ENCODE results near the gene CCDC188. TPM values are rescaled to one million over a fixed set of nuclear protein-coding genes. Genes with fewer than 3 reads are reported as not detected.

The CCDC188 gene
- total and polyA plus RNA-seq, 2 of the 8 experiments (the other 6 are each of a cell fraction or from before 2014, with no cell fraction given) = not detected

- no peak for DNase-seq (ENCODE audit: low read depth in 1 of 2, low spot score in 2 of 2)
- H2BK15ac ChIP-seq (ENCODE audit: low read length) = no peak overlapping the region
- TF ChIP-seq SIRT6 (IDR thresholded peaks at IDR 0.05; ENCODE audit: low read length) = no peak
- no peak for TF ChIP-seq EZH2 (IDR thresholded peaks at IDR 0.05; ENCODE audit: low read depth, low read length, severe bottlenecking)
- TF ChIP-seq EGR1 (IDR thresholded peaks at IDR 0.05; ENCODE audit: borderline replicate concordance, low read depth, low read length) = no peak
- TF ChIP-seq MAFK (IDR thresholded peaks at IDR 0.05; ENCODE audit: low read depth, low read length) = no peak
- no peak for TF ChIP-seq TAF7 (optimal IDR thresholded peaks at IDR 0.05; ENCODE audit: borderline replicate concordance, low read depth, low read length)
- TF ChIP-seq CBX8 (IDR thresholded peaks at IDR 0.05; ENCODE audit: borderline replicate concordance, low read depth, low read length) = no peak
- no peak for TF ChIP-seq JUND (IDR thresholded peaks at IDR 0.05; ENCODE audit: low read length)
- no peak for TF ChIP-seq GTF2F1 (IDR thresholded peaks at IDR 0.05; ENCODE audit: borderline replicate concordance, low read depth, low read length)
Observed at GRCh38 chr22:20140521-20140964, 10.3 kb downstream of the CCDC188 start.

More at GRCh38 chr22:20140521-20140964, 10.3 kb downstream of the CCDC188 start:
- Histone ChIP-seq H3K18ac (ENCODE audit: extremely low read depth, low read length) (no peak overlapping the region), H4K8ac (ENCODE audit: extremely low read depth, insufficient read depth, low read length) (no peak overlapping the region), H3K4me2 (ENCODE audit: insufficient read depth in 1 of 2, low read depth in 2 of 2, low read length in 2 of 2) (no peak overlapping the region), H4K91ac (replicated peaks; ENCODE audit: insufficient read length, low read length) (no peak overlapping the region), H2BK120ac (replicated peaks; ENCODE audit: low read depth, low read length) (no peak overlapping the region), H3K4me3 (ENCODE audit: extremely low read depth in 1 of 4, insufficient read depth in 2 of 4, low read depth in 3 of 4, low read length in 4 of 4) (no peak overlapping the region), H2BK12ac (ENCODE audit: low read depth, low read length) (no peak overlapping the region), H3K23me2 (ENCODE audit: low read depth, low read length) (no peaks in the 10 kb centered on the region), H3K79me2 (ENCODE audit: control insufficient read depth in 1 of 2, insufficient read depth in 2 of 2, low read length in 2 of 2) (peaks cover 0 to 12% of the 10 kb centered on the region in 2 experiments; a peak in 3 of 4 replicates), H3K79me1 (ENCODE audit: low read depth, low read length) (peaks cover 18% of the 10 kb centered on the region), H4K5ac (ENCODE audit: insufficient read length, low read depth, low read length) (no peak overlapping the region), H3K9me3 (ENCODE audit: insufficient read depth in 2 of 2, low read depth in 1 of 2, low read length in 1 of 2) (no peaks in the 10 kb centered on the region), H3K36me3 (ENCODE audit: control insufficient read depth in 2 of 4, insufficient read depth in 4 of 4, low read length in 3 of 4) (peaks cover 0 to 6% (median 2%) of the 10 kb centered on the region in 4 experiments; a peak in 1 of 8 replicates), H2BK20ac (ENCODE audit: low read length) (no peak overlapping the region), H3K9ac (replicated peaks in 1 of 4; ENCODE audit: extremely low read depth in 1 of 4, low read depth in 3 of 4, low read length in 3 of 4) (no peak overlapping the region), H2AFZ (ENCODE audit: low read length) (no peak overlapping the region), H3K14ac (ENCODE audit: insufficient read length) (no peak overlapping the region), H2AK5ac (ENCODE audit: low read depth, low read length) (no peak overlapping the region), H3K4ac (replicated peaks; ENCODE audit: insufficient read length, low read depth, low read length) (no peak overlapping the region), H3K27me3 (replicated peaks in 1 of 4; ENCODE audit: control insufficient read depth in 3 of 4, extremely low read depth in 1 of 4, insufficient read depth in 3 of 4, low read length in 3 of 4) (no peaks in the 10 kb centered on the region), H3K27ac (ENCODE audit: low read depth, low read length) (no peak overlapping the region), H3K4me1 (replicated peaks in 1 of 4; ENCODE audit: control insufficient read depth in 3 of 4, insufficient read depth in 4 of 4, low read length in 3 of 4) (no peaks in the 10 kb centered on the region), H2BK5ac (ENCODE audit: low read depth, low read length) (no peak overlapping the region; the same call in 1 of the 2 replicates), H3K56ac (replicated peaks; ENCODE audit: insufficient read length, low read depth, low read length) (no peak overlapping the region), H4K20me1 (replicated peaks in 1 of 2; ENCODE audit: control insufficient read depth in 1 of 2, insufficient read depth in 2 of 2, low read length in 2 of 2) (peaks cover 11 to 31% of the 10 kb centered on the region in 2 experiments), H3K23ac (ENCODE audit: insufficient read length) (no peak overlapping the region)
- WGBS, 2 experiments (ENCODE audit: extremely low coverage in 1 of 2, insufficient coverage in 1 of 2, insufficient read length in 1 of 2, insufficient replicate concordance in 2 of 2, low coverage in 1 of 2, low lambda C conversion rate in 2 of 2, missing lambda C conversion rate in 1 of 2) = 91% methylated on average over 17 of the region's 17 CpGs; no CpG with 5 or more reads in 1 of the 2 experiments
- no peak for FAIRE-seq
- CTCF ChIA-PET (ENCODE audit: partially characterized antibody) = interaction anchor here (1.2 kb wide), 1 partner anchor 14 kb away, joined by 4 read pairs; no protein-coding TSS in a partner anchor
- POLR2A ChIA-PET (ENCODE audit: partially characterized antibody) = interaction anchor here (1.2 to 10.1 kb wide), 2 partner anchors 13 to 22 kb away, joined by 5 to 104 read pairs; no protein-coding TSS in a partner anchor
